ENCODE measurements around the gene CTDP1.

- no peak for TF ChIP-seq ATF3 (IDR thresholded peaks at IDR 0.05)
- no peak for TF ChIP-seq REST (IDR thresholded peaks at IDR 0.05)
- TF ChIP-seq CTCF (IDR thresholded peaks at IDR 0.05; ENCODE audit: low read depth, low read length, missing input control): no peak
- no peak for TF ChIP-seq RAD21 (IDR thresholded peaks at IDR 0.05)
- no peak for TF ChIP-seq NR2F2 (IDR thresholded peaks at IDR 0.05)
- TF ChIP-seq YY1 (IDR thresholded peaks at IDR 0.05): no peak
- TF ChIP-seq MAX (IDR thresholded peaks at IDR 0.05): no peak
These were observed 47.1 kb downstream of the CTDP1 start for GRCh38 chr18:79726721-79727120.

Measured in liver (tissue), 3 donors.